Measurements from ENCODE around the gene PPP6R2.

DNA sequence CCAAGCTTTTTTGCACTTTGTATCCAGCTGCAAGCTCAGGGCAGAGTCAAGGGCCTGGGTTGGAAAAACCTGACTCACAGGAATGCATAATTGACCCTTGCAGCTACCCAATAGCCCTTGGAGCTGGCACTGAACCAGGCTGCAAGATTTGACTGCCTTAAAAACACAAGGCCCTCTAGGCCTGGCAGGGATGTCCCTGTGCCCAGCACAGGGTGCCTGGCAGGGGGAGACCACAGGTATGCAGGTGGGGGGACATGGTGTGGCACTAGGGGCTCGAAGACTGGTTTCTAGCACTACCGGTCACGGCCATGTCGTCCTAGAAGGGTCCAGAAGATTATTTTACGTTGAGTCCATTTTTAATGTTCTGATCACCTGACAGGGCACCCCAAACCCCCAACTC is 101.5 kb downstream of the PPP6R2 start:
- no peak for TF ChIP-seq GTF2F1 (IDR thresholded peaks at IDR 0.05; ENCODE audit: borderline replicate concordance, low read depth, low read length)
- no peak for TF ChIP-seq SP1 (IDR thresholded peaks at IDR 0.05; ENCODE audit: low read depth, low read length)
- TF ChIP-seq, protein P1, sequence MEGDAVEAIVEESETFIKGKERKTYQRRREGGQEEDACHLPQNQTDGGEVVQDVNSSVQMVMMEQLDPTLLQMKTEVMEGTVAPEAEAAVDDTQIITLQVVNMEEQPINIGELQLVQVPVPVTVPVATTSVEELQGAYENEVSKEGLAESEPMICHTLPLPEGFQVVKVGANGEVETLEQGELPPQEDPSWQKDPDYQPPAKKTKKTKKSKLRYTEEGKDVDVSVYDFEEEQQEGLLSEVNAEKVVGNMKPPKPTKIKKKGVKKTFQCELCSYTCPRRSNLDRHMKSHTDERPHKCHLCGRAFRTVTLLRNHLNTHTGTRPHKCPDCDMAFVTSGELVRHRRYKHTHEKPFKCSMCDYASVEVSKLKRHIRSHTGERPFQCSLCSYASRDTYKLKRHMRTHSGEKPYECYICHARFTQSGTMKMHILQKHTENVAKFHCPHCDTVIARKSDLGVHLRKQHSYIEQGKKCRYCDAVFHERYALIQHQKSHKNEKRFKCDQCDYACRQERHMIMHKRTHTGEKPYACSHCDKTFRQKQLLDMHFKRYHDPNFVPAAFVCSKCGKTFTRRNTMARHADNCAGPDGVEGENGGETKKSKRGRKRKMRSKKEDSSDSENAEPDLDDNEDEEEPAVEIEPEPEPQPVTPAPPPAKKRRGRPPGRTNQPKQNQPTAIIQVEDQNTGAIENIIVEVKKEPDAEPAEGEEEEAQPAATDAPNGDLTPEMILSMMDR (IDR thresholded peaks at IDR 0.05; ENCODE audit: control extremely low read depth in 1 of 3, insufficient read depth in 1 of 3, low read depth in 1 of 3, low read length in 3 of 3): no peak
- no peak for TF ChIP-seq ZNF274 (IDR thresholded peaks at IDR 0.05; ENCODE audit: borderline replicate concordance, extremely low read depth, low read length)
- no peak for TF ChIP-seq MAFK (IDR thresholded peaks at IDR 0.05; ENCODE audit: low read depth, low read length)
